HG02678 (cell line): ENCODE measurements around the gene COPS2.
A peak's percentile ranks its signal among the peaks of the same experiment; 100 is the strongest.

Source experiments
- ATAC-seq: cut with Tn5 transposase; IDR thresholded peaks from one replicate; pipeline ENCODE4 v1.9.1; 2021; ENCODE audit warnings: mild to moderate bottlenecking, moderate library complexity; ENCODE audit not compliant: unreplicated experiment

The COPS2 gene

DNA sequence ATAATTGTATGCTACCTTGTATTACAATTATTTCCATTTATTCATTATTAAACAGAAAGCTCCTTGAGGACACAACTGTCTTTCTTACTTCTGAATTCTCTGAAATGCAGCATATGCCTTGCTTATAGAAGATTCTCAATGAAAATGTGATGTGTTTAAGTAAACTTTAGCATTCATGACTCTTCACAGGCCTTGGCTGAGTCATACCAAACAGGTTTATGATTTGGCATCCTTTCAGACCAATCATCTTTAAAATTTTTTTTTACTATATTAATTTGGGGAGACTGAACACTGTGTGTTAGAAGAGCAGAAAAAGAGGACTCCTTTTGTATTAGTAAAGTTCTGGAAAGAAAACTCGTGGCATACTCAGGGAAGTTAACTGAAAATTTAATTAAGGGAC lies 8.3 kb upstream of the COPS2 start:
- no peak for ATAC-seq

GRCh38 chr15:49155834-49156627 lies 632 bp upstream of the COPS2 start:
- peak; percentile 28 for ATAC-seq

DNA sequence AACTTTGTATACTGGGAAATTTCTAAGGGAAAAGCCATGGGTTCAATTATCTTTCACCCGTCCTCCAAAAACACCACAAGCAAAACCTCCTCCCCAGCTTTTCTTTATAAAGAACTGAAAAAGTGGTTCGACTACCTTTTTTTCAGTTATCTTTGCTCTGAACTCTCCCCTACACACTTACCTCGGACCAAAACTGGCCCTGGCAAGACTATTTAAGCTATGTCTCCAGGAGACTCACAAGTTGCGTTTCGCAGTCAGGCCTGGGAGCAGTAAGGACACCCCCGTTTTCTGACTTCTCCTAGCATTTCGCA lies 645 bp downstream of the COPS2 start:
- peak; percentile 0 for ATAC-seq

DNA sequence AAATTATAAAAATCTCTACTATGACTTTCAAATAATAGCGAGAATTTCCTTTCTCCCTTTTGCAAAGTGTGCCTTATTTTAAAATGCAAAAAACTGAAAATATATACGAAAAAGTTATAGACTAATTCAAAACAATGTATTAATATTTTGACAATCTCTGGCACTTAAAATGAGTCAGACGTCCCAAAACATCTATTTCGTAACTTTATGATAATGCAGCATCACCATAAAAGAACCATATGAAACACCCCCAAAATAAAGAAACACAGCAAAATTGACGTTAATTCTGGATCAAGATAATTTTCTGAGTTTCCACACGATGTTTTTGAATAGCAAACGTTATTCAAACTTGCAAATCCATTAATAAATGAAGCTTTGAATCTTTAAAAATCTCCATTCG lies 1.0 kb downstream of the COPS2 start:
- ATAC-seq = no peak

DNA sequence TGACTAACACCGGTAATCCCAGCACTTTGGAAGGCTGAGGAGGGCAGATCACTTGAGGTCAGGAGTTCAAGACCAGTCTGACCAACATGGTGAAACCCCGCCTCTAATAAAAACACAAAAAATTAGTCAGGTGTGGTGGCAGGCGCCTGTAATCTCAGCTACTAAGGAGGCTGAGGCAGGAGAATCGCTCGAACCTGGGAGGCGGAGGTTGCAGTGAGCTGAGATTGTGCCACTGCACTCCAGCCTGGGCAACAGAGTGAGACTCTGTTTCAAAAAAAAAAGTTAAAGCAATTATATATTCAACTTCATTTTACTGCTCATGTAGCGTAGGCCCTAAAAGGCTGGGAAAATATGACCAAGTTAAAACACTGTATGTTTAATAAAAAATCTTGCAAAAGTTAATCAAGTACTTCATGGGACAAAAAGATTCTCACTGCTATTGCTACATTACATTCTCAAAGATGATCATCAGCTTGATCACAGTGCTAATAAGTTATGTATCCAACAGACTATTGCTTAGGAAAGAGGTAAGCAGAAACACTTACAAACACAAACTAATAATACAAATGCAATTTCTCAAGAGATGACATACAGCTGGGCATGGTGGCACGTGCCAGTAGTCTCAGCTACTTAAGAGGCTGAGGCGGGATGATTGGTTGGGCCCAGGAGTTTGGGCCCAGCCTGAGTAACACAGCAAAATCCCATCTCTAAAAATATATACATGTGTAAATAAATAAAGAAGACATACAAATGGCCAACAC lies 2.7 kb downstream of the COPS2 start:
- ATAC-seq = no peak

DNA sequence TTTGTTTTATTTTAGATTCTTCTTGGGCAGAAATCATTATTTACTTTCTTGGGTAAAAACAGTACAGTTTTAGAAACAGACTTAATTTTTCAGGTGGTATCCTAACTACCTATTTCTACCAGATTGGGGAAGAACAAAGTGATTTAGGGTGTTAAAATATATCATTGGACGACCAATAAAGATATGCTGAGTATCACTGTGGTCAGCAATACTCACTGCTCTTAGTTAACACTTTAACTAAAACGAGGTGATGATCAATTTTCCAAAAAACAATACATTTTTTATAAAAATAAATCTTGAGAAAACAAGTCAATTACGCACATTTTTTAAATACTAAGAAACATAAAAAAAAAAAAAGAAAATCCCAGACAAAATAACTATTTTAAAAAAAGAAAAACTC lies 3.6 kb downstream of the COPS2 start:
- no peak for ATAC-seq

- ATAC-seq = no peak
These were observed 6.7 kb downstream of the COPS2 start for GRCh38 chr15:49148727-49149126.

- no peak for ATAC-seq
These were observed 7.1 kb downstream of the COPS2 start for GRCh38 chr15:49148298-49148697.

DNA sequence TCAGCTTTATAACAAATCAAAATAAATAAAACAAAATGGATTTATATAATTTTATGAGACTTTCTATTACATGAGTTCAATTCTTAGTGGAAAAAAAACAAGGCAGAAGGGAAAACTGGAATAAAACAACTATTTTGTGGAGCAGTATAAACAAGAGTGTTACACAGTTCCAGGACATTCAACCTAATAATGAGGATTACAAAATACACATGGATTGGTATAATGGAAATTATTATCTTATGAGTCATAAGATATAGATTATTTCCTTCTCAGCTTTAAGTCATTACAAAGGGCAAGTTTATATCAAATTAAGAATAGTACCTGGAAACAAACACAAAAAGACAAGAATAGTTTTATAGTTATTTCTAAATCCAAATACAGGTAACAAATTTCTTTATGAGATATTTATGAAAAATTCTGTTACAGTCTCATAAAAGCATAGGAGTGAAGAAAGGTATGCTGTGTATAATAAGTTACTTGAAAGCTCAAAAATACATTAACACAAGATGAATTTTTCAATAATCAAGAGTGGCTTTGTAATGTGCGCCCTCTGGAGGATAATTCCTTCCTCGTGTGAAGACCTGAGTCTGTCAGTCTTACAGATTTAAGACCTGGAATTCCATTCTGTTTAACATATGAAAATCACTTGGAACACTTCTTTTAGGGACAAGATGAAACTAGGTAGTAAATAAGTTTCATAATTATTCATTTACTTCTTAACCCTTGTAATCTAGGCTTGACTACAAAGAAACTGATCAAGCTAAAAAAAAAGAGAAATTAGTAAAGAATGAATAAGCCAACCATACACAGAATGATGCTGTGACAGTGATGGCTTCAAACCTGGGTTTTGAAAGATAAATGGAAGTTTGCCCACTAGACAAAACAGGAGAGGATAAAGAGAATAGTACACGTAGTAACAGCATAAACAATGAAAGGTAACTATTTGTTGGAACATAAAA lies 9.5 kb downstream of the COPS2 start:
- no peak for ATAC-seq

GRCh38 chr15:49137861-49138260 lies 17.5 kb downstream of the COPS2 start:
- ATAC-seq = no peak

DNA sequence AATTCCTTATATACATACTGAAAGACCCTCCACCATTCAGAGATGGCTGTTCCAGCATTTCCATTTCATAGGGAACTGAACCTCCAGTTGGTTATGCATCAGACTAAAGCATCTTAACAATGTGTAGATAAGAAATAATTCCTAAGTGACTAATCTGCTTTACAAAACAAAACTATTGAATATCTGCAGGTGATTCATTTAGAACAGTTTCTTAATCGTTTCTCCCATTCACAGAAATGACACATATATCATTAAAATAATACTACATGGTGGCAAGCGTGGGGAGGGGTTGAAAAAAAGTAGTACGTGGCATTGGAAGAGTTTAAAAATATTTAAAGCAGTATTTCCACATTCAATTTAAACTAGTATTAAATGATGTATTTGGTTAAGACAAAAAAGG lies 19.5 kb downstream of the COPS2 start:
- ATAC-seq = no peak

- ATAC-seq = no peak
These were observed 20.0 kb downstream of the COPS2 start for GRCh38 chr15:49135342-49135857.

- no peak for ATAC-seq
These were observed 20.6 kb downstream of the COPS2 start for GRCh38 chr15:49134683-49135341.

DNA sequence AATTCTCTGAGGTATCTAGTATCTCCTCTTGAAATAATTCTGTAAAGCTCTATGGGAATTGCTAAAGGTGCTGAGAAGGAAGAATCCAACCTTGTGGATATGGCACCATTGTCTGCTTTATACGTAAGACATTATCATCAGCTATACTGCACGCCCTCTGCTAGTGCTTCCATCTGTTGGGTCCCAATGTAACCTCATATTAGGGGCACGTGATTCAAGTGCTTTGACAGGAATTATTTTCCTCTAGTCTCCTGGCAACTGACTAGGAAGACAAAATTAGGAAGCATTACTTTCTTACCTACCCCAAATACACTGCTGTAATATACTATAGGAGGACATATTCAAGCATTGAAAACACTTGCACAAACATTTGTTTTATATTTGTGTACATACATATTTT lies 24.0 kb downstream of the COPS2 start:
- ATAC-seq = no peak

GRCh38 chr15:49124371-49124770 lies 31.0 kb downstream of the COPS2 start:
- ATAC-seq = no peak

- no peak for ATAC-seq
These were observed 32.8 kb downstream of the COPS2 start for GRCh38 chr15:49122541-49123062.

GRCh38 chr15:49121901-49122300 lies 33.5 kb downstream of the COPS2 start:
- no peak for ATAC-seq

DNA sequence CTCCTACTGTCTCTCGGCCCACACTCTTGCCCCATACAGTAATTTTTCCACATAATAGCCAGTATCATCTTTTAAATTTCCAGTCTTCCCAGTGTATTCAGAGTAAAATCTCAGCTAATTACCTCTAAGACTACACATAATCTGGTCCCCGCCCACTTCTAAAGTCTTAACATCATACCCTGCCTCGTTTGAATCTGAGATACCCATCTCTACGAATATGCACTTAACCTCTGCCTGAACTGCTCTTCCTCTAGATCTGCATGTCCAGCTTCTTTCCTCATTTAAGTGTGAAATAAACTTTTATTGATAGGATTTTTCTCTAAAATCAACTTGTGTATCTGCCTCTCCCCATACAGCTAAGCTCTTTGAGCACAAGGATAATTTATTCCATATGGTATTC lies 34.6 kb downstream of the COPS2 start:
- ATAC-seq = no peak

GRCh38 chr15:49116108-49116857 lies 39.1 kb downstream of the COPS2 start:
- no peak for ATAC-seq

- ATAC-seq = no peak
These were observed 40.3 kb downstream of the COPS2 start for GRCh38 chr15:49115062-49115461.
